ENCODE data around the gene PPP1R14C. TPM values are rescaled to one million over a fixed set of nuclear protein-coding genes. Genes with fewer than 3 reads are reported as not detected.

PPP1R14C gene
- total and polyA plus RNA-seq, 2 experiments from 2014 or later = 106 to 190 TPM

GRCh38 chr6:150260931-150261330 is 118.1 kb downstream of the PPP1R14C start:
- peaks cover 6% of the 10 kb centered on the region for H3K4me1 ChIP-seq (ENCODE audit: low read depth)
- no peaks in the 10 kb centered on the region for H3K27me3 ChIP-seq
- no peak overlapping the region for H3K27ac ChIP-seq
- no peak overlapping the region for H3K4me3 ChIP-seq
- no peaks in the 10 kb centered on the region for H3K36me3 ChIP-seq
- no peak for TF ChIP-seq CTCF (IDR thresholded peaks at IDR 0.05; ENCODE audit: low read depth, low read length)
- no peaks in the 10 kb centered on the region for H3K9me3 ChIP-seq (ENCODE audit: low read depth)
- DNase-seq (ENCODE audit: low read depth in 1 of 2, low spot score in 1 of 2) = no peak

GRCh38 chr6:150261997-150262697 is 119.3 kb downstream of the PPP1R14C start:
- H3K4me1 ChIP-seq (ENCODE audit: low read depth) = peaks cover 6% of the 10 kb centered on the region
- no peak for DNase-seq (ENCODE audit: low read depth in 1 of 2, low spot score in 1 of 2)
- H3K4me3 ChIP-seq = no peak overlapping the region
- no peak overlapping the region for H3K27ac ChIP-seq
- H3K36me3 ChIP-seq = no peaks in the 10 kb centered on the region
- H3K9me3 ChIP-seq (ENCODE audit: low read depth) = no peaks in the 10 kb centered on the region
- H3K27me3 ChIP-seq = no peaks in the 10 kb centered on the region
- TF ChIP-seq CTCF (IDR thresholded peaks at IDR 0.05; ENCODE audit: low read depth, low read length) = no peak

- no peak for TF ChIP-seq CTCF (IDR thresholded peaks at IDR 0.05; ENCODE audit: low read depth, low read length)
- no peak for DNase-seq (ENCODE audit: low read depth in 1 of 2, low spot score in 1 of 2)
- Histone ChIP-seq H3K27ac (no peak overlapping the region), H3K4me3 (no peak overlapping the region), H3K27me3 (no peaks in the 10 kb centered on the region), H3K4me1 (ENCODE audit: low read depth) (peaks cover 6% of the 10 kb centered on the region), H3K9me3 (ENCODE audit: low read depth) (no peaks in the 10 kb centered on the region), H3K36me3 (no peaks in the 10 kb centered on the region)
These were observed 121.0 kb downstream of the PPP1R14C start for GRCh38 chr6:150263765-150264404.

- no peak for TF ChIP-seq CTCF (IDR thresholded peaks at IDR 0.05; ENCODE audit: low read depth, low read length)
- no peak overlapping the region for H3K4me3 ChIP-seq
These were observed 123.5 kb downstream of the PPP1R14C start for GRCh38 chr6:150266309-150266708.

GRCh38 chr6:150266963-150267685 is 124.3 kb downstream of the PPP1R14C start:
- DNase-seq (ENCODE audit: low read depth in 1 of 2, low spot score in 1 of 2) = no peak
- Histone ChIP-seq H3K27ac (no peak overlapping the region), H3K9me3 (ENCODE audit: low read depth) (no peaks in the 10 kb centered on the region), H3K4me1 (ENCODE audit: low read depth) (no peaks in the 10 kb centered on the region), H3K36me3 (no peaks in the 10 kb centered on the region), H3K27me3 (no peaks in the 10 kb centered on the region), H3K4me3 (no peak overlapping the region)
- TF ChIP-seq CTCF (IDR thresholded peaks at IDR 0.05; ENCODE audit: low read depth, low read length) = no peak

More at GRCh38 chr6:150266309-150266708, 123.5 kb downstream of the PPP1R14C start:
- no peaks in the 10 kb centered on the region for H3K4me1 ChIP-seq (ENCODE audit: low read depth)
- H3K27ac ChIP-seq = no peak overlapping the region
- H3K27me3 ChIP-seq = no peaks in the 10 kb centered on the region
- no peak for DNase-seq (ENCODE audit: low read depth in 1 of 2, low spot score in 1 of 2)
- no peaks in the 10 kb centered on the region for H3K36me3 ChIP-seq
- no peaks in the 10 kb centered on the region for H3K9me3 ChIP-seq (ENCODE audit: low read depth)

Measured in cardiac muscle cell (in vitro differentiated cells and primary cell).